K562 (cell line): ENCODE results near the gene RAB11FIP2.

Experiments
- ATF3 ChIP-seq, 2 experiments: fragments of 450-650 bp in 1 of 2; sonication (generic) in 1 of 2; formaldehyde crosslinking in 1 of 2; IDR thresholded peaks in 1 of 2; conservative IDR thresholded peaks in 1 of 2; 2 replicates each; pipeline versions ENCODE4 v1.6.1 to v1.8.1; 2016 to 2023; ENCODE audit warnings: mild to moderate bottlenecking in 2 of 2, moderate library complexity in 2 of 2, inconsistent platforms in 1 of 2, missing genetic modification reagents in 1 of 2
- CC2D1A ChIP-seq: fragments of 450-650 bp; IDR thresholded peaks from 2 replicates; pipeline ENCODE4 v1.6.1; 2017; ENCODE audit warnings: mild to moderate bottlenecking
- CTCF ChIP-seq, 3 experiments: IDR thresholded peaks in 2 of 3; conservative IDR thresholded peaks in 1 of 3; 2 replicates each; pipeline ENCODE4 v1.5.1; 2011 to 2012; ENCODE audit warnings: low read length in 3 of 3, mild to moderate bottlenecking in 3 of 3, control low read depth in 2 of 3, improper control_type of control experiment in 1 of 3, inconsistent platforms in 1 of 3, low read depth in 1 of 3, mixed read lengths in 1 of 3, moderate library complexity in 1 of 3; ENCODE audit not compliant: insufficient read depth in 2 of 3
- JUN ChIP-seq, 2 experiments: sonication (generic) in 1 of 2; formaldehyde crosslinking in 1 of 2; IDR thresholded peaks; 2 replicates each; pipeline versions ENCODE4 v1.6.1 to v1.8.0; 2012 to 2022; ENCODE audit warnings: borderline replicate concordance in 2 of 2, mild to moderate bottlenecking in 2 of 2, improper control_type of control experiment in 1 of 2, low read depth in 1 of 2, low read length in 1 of 2, missing genetic modification reagents in 1 of 2
- PML ChIP-seq: IDR thresholded peaks from 2 replicates; pipeline ENCODE4 v1.6.1; 2012; ENCODE audit warnings: low read length, inconsistent platforms
- TCF7L2 ChIP-seq: fragments of 150-350 bp; IDR thresholded peaks from 2 replicates; pipeline ENCODE4 v1.6.1; 2016; ENCODE audit warnings: low read depth, mild to moderate bottlenecking, low read length, moderate library complexity
- ZZZ3 ChIP-seq: fragments of 450-650 bp; IDR thresholded peaks from 2 replicates; pipeline ENCODE4 v1.6.1; 2016; ENCODE audit warnings: antibody characterized with exemption, mild to moderate bottlenecking, moderate library complexity
- TF ChIP-seq, protein P1 (sequence below): fragments of 150-350 bp; IDR thresholded peaks from 2 replicates; pipeline ENCODE4 v1.6.1; 2014; ENCODE audit warnings: low read depth, mild to moderate bottlenecking, low read length, borderline replicate concordance

DNA sequence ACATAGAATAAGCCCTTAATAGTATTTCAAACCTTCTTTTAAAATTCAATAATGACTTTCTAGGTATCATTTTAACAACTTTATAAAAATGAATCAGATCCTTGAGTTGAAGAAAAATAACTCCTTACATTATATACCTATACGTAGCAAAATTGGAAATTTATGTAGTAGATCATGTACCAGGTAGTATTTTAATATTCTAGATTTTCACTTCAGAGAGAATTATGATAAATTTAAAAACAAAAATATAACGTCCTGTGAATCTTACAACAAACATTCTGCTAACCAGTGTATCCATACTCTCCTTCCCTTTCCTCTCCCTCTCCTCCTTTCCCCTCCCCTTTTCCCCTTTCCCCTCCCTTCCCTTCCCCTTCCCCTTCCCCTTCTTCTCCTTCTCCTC lies 6.1 kb upstream of the RAB11FIP2 start:
- TF ChIP-seq TCF7L2 (no peak), CC2D1A (no peak), JUN (IDR thresholded peaks at IDR 0.05; ENCODE audit: borderline replicate concordance, low read depth, low read length) (no peak), JUN (CRISPR knock-in tag; IDR thresholded peaks at IDR 0.05; ENCODE audit: borderline replicate concordance) (no peak), ZZZ3 (no peak), CTCF (IDR thresholded peaks at IDR 0.05 in 2 of 3, conservative IDR thresholded peaks at IDR 0.05 in 1 of 3; ENCODE audit: insufficient read depth in 2 of 3, low read depth in 1 of 3, low read length in 3 of 3) (no peak), ATF3 (IDR thresholded peaks at IDR 0.05) (no peak), ATF3 (CRISPR knock-in tag; conservative IDR thresholded peaks at IDR 0.05) (no peak), PML (no peak)
- TF ChIP-seq, protein P1, sequence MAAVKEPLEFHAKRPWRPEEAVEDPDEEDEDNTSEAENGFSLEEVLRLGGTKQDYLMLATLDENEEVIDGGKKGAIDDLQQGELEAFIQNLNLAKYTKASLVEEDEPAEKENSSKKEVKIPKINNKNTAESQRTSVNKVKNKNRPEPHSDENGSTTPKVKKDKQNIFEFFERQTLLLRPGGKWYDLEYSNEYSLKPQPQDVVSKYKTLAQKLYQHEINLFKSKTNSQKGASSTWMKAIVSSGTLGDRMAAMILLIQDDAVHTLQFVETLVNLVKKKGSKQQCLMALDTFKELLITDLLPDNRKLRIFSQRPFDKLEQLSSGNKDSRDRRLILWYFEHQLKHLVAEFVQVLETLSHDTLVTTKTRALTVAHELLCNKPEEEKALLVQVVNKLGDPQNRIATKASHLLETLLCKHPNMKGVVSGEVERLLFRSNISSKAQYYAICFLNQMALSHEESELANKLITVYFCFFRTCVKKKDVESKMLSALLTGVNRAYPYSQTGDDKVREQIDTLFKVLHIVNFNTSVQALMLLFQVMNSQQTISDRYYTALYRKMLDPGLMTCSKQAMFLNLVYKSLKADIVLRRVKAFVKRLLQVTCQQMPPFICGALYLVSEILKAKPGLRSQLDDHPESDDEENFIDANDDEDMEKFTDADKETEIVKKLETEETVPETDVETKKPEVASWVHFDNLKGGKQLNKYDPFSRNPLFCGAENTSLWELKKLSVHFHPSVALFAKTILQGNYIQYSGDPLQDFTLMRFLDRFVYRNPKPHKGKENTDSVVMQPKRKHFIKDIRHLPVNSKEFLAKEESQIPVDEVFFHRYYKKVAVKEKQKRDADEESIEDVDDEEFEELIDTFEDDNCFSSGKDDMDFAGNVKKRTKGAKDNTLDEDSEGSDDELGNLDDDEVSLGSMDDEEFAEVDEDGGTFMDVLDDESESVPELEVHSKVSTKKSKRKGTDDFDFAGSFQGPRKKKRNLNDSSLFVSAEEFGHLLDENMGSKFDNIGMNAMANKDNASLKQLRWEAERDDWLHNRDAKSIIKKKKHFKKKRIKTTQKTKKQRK: no peak
